Globus pallidus (tissue), 1 donor: Measurements from ENCODE around the gene CCDC92.
"Not testable (repeated sequence)": the region's sequence is repeated elsewhere in the genome, so short reads cannot be mapped to it uniquely, and the experiment has no call there.

Experiments
- DNase-seq: peaks from one replicate; pipeline ENCODE4 v3.0.0-alpha.2; 2015; ENCODE audit warnings: low spot score

CCDC92 gene

GRCh38 chr12:123936956-123937706 is 35.5 kb downstream of the CCDC92 start:
- DNase-seq, result no peak

GRCh38 chr12:123936471-123936870 is 36.2 kb downstream of the CCDC92 start:
- no peak for DNase-seq

GRCh38 chr12:123935956-123936355 is 36.7 kb downstream of the CCDC92 start:
- DNase-seq, result no peak

GRCh38 chr12:123934829-123935228 is 37.8 kb downstream of the CCDC92 start:
- DNase-seq, result no peak

- no peak for DNase-seq
Measured at GRCh38 chr12:123934016-123934620, 38.5 kb downstream of the CCDC92 start.

GRCh38 chr12:123933214-123933613 is 39.4 kb downstream of the CCDC92 start:
- no peak for DNase-seq

GRCh38 chr12:123931686-123932321 is 40.8 kb downstream of the CCDC92 start:
- DNase-seq, result no peak

GRCh38 chr12:123929946-123930583 is 42.6 kb downstream of the CCDC92 start:
- no peak for DNase-seq

GRCh38 chr12:123928897-123929296 is 43.7 kb downstream of the CCDC92 start:
- DNase-seq, result no peak

- DNase-seq, result no peak
Measured at GRCh38 chr12:123928274-123928865, 44.3 kb downstream of the CCDC92 start.

- DNase-seq, result no peak
Measured at GRCh38 chr12:123924539-123924938, 48.1 kb downstream of the CCDC92 start.

GRCh38 chr12:123923927-123924326 is 48.7 kb downstream of the CCDC92 start:
- no peak for DNase-seq

- no peak for DNase-seq
Measured at GRCh38 chr12:123923038-123923437, 49.6 kb downstream of the CCDC92 start.

GRCh38 chr12:123919980-123920360 is 52.7 kb downstream of the CCDC92 start:
- DNase-seq, result no peak

- no peak for DNase-seq
Measured at GRCh38 chr12:123917337-123917850, 55.2 kb downstream of the CCDC92 start.

- no peak for DNase-seq
Measured at GRCh38 chr12:123916729-123917128, 55.9 kb downstream of the CCDC92 start.

- no peak for DNase-seq
Measured at GRCh38 chr12:123914726-123915333, 57.8 kb downstream of the CCDC92 start.

- DNase-seq, result no peak
Measured at GRCh38 chr12:123912415-123913380, 59.9 kb downstream of the CCDC92 start.

GRCh38 chr12:123911672-123912409 is 60.8 kb downstream of the CCDC92 start:
- not testable (repeated sequence) for DNase-seq

GRCh38 chr12:123910761-123911193 is 61.9 kb downstream of the CCDC92 start:
- DNase-seq, result no peak
